CD4-positive, alpha-beta memory T cell (primary cell): ENCODE results near the gene USP17L28. TPM values are rescaled to one million over a fixed set of nuclear protein-coding genes. Genes with fewer than 3 reads are reported as not detected.
"Not testable (repeated sequence)": the region's sequence is repeated elsewhere in the genome, so short reads cannot be mapped to it uniquely, and the experiment has no call there.

Experiments
- CTCF ChIA-PET: fragments of 350-600 bp; sonication (Branson Sonifier 250); formaldehyde crosslinking; loops from one replicate; lab custom pipeline; 2021; ENCODE audit warnings: inconsistent platforms; ENCODE audit not compliant: partially characterized antibody; lab: Charles Lee
- POLR2A ChIA-PET: fragments of 350-600 bp; sonication (Branson Sonifier 250); formaldehyde crosslinking; loops from one replicate; lab custom pipeline; 2021; ENCODE audit not compliant: partially characterized antibody; lab: Charles Lee
- DNase-seq, 5 donors: peaks; one replicate each; pipeline versions ENCODE4 v3.0.0 to v3.0.0-alpha.2; 2020 to 2022; ENCODE audit warnings: mixed read lengths in 1 of 5
- H3K27ac ChIP-seq: one replicate; pipeline ENCODE4 v1.7.0; 2013; ENCODE audit warnings: low read depth, low read length
- H3K27me3 ChIP-seq: 2 replicates; pipeline ENCODE4 v1.7.0; 2013; ENCODE audit warnings: mild to moderate bottlenecking, low read length, moderate library complexity; ENCODE audit not compliant: insufficient read depth
- H3K36me3 ChIP-seq: 2 replicates; pipeline ENCODE4 v1.7.0; 2013; ENCODE audit warnings: mild to moderate bottlenecking, low read length, moderate library complexity; ENCODE audit not compliant: insufficient read depth
- H3K4me1 ChIP-seq: 2 replicates; pipeline ENCODE4 v1.7.0; 2013; ENCODE audit warnings: mild to moderate bottlenecking, low read length, moderate library complexity; ENCODE audit not compliant: insufficient read depth
- H3K4me3 ChIP-seq, 2 donors: one replicate each; pipeline ENCODE4 v1.7.0; 2013; ENCODE audit warnings: low read length in 2 of 2, mild to moderate bottlenecking in 1 of 2
- H3K9me3 ChIP-seq, 2 donors: one replicate each; pipeline ENCODE4 v1.7.0; 2013; ENCODE audit warnings: low read length in 2 of 2, control low read depth in 1 of 2; ENCODE audit not compliant: control insufficient read depth in 1 of 2
- H3K27ac Mint-ChIP-seq, 7 donors: one replicate each; pipeline ENCODE4 v1.8.0; 2020 to 2021; ENCODE audit warnings: mixed read lengths in 7 of 7, mild to moderate bottlenecking in 6 of 7, inconsistent platforms in 3 of 7, moderate library complexity in 3 of 7
- H3K27me3 Mint-ChIP-seq, 2 donors: one replicate each; pipeline ENCODE4 v1.8.0; 2020 to 2021; ENCODE audit warnings: mixed read lengths in 2 of 2
- H3K36me3 Mint-ChIP-seq, 2 donors: one replicate each; pipeline ENCODE4 v1.8.0; 2020 to 2021; ENCODE audit warnings: mixed read lengths in 2 of 2, inconsistent platforms in 1 of 2, mild to moderate bottlenecking in 1 of 2
- H3K4me1 Mint-ChIP-seq, 4 donors: one replicate each; pipeline ENCODE4 v1.8.0; 2020 to 2021; ENCODE audit warnings: mixed read lengths in 4 of 4, mild to moderate bottlenecking in 1 of 4
- H3K4me3 Mint-ChIP-seq, 8 donors: one replicate each; pipeline ENCODE4 v1.8.0; 2020 to 2021; ENCODE audit warnings: mixed read lengths in 8 of 8, mild to moderate bottlenecking in 7 of 8, moderate library complexity in 6 of 8, inconsistent platforms in 3 of 8
- H3K9me3 Mint-ChIP-seq, 8 donors: one replicate each; pipeline ENCODE4 v1.8.0; 2020 to 2021; ENCODE audit warnings: mixed read lengths in 8 of 8, mild to moderate bottlenecking in 5 of 8, inconsistent platforms in 3 of 8, moderate library complexity in 1 of 8
- intact Hi-C: fragments of 100-400 bp; cut with micrococcal nuclease; formaldehyde crosslinking; loops from one replicate; pipeline ENCODE4 v1.15.1; 2023
- polyA plus RNA-seq, 2 donors: library from polyadenylated mRNA; unstranded; fragments of 300-500 nt; fragmentation: Illumina TruSeq; gene quantifications; one replicate each; pipeline ENCODE4 v1.2.3, GENCODE V29; 2021
- total RNA-seq, 2 experiments: library from RNA; stranded (reverse); gene quantifications; one replicate each; pipeline ENCODE4 v1.2.3, GENCODE V29; 2021

USP17L28 gene, protein sequence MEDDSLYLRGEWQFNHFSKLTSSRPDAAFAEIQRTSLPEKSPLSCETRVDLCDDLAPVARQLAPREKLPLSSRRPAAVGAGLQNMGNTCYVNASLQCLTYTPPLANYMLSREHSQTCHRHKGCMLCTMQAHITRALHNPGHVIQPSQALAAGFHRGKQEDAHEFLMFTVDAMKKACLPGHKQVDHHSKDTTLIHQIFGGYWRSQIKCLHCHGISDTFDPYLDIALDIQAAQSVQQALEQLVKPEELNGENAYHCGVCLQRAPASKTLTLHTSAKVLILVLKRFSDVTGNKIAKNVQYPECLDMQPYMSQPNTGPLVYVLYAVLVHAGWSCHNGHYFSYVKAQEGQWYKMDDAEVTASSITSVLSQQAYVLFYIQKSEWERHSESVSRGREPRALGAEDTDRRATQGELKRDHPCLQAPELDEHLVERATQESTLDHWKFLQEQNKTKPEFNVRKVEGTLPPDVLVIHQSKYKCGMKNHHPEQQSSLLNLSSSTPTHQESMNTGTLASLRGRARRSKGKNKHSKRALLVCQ
- not detected for total RNA-seq
- polyA plus RNA-seq = not detected

DNA sequence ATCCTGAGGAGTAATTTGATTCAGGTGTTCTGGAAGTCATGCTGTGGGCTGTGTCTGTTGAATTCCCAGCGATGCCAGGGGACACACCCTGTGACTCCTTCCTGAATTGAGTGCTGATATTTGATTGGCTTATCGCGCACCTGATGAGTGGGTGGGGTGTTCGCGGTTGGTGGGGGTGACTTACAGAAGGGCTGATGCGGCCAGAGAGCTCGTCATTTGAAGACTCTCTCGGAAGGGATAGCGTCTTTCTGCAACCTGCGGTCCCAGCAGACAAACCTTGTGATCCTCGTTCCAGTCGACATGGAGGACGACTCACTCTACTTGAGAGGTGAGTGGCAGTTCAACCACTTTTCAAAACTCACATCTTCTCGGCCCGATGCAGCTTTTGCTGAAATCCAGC, at the start of gene USP17L28:
USP17L28 (plus strand) TSS at position 301 of the 400 bp plus-strand sequence; CDS start at position 301, 0 bp downstream.
- H3K36me3 ChIP-seq, H3K4me1 Mint-ChIP-seq, H3K27ac Mint-ChIP-seq, H3K27me3 Mint-ChIP-seq, CTCF ChIA-PET, H3K9me3 ChIP-seq, H3K27ac ChIP-seq, H3K36me3 Mint-ChIP-seq, H3K4me1 ChIP-seq, H3K27me3 ChIP-seq, H3K9me3 Mint-ChIP-seq, DNase-seq, POLR2A ChIA-PET, H3K4me3 Mint-ChIP-seq, intact Hi-C loops, H3K4me3 ChIP-seq: not testable (repeated sequence)

DNA sequence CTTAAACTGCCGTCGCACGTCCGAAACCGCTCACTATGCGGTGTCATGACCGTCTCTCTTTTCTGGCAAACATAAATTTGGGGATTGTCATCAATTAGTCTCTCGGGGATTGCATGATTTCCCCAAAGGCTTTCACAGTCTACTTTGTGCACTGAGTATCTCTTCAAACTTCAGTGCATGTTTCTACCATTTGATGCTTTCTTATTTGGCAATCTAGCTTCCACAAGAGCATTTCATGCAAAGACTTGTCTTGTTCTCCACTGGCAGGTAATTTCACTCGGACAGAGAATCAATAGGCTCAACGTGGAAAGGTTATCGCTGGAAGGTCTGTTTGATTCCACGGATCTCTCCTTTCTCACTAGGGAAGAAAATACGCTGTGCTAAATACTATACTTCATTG, 24.5 kb upstream of the USP17L28 start:
- H3K9me3 Mint-ChIP-seq = not testable (repeated sequence)
- DNase-seq = peak in 2 of 5 donors; percentile 0 to 1

DNA sequence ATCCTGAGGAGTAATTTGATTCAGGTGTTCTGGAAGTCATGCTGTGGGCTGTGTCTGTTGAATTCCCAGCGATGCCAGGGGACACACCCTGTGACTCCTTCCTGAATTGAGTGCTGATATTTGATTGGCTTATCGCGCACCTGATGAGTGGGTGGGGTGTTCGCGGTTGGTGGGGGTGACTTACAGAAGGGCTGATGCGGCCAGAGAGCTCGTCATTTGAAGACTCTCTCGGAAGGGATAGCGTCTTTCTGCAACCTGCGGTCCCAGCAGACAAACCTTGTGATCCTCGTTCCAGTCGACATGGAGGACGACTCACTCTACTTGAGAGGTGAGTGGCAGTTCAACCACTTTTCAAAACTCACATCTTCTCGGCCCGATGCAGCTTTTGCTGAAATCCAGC, 23.8 kb upstream of the USP17L28 start, which contains the start of gene USP17L24:
USP17L24 (plus strand) TSS at position 301 of the 400 bp plus-strand sequence; CDS start at position 301, 0 bp downstream.
- POLR2A ChIA-PET, CTCF ChIA-PET, H3K4me1 ChIP-seq, DNase-seq, H3K27me3 Mint-ChIP-seq, H3K27me3 ChIP-seq, H3K4me3 ChIP-seq, H3K4me3 Mint-ChIP-seq, H3K27ac Mint-ChIP-seq, H3K9me3 ChIP-seq, H3K36me3 Mint-ChIP-seq, H3K9me3 Mint-ChIP-seq, H3K4me1 Mint-ChIP-seq, intact Hi-C loops, H3K36me3 ChIP-seq, H3K27ac ChIP-seq: not testable (repeated sequence)

More for the DNA sequence above, 24.5 kb upstream of the USP17L28 start:
- H3K27ac ChIP-seq, intact Hi-C loops, H3K4me1 ChIP-seq, H3K4me3 Mint-ChIP-seq, H3K27me3 Mint-ChIP-seq, H3K4me1 Mint-ChIP-seq, H3K4me3 ChIP-seq, H3K36me3 Mint-ChIP-seq, H3K27me3 ChIP-seq, H3K9me3 ChIP-seq, H3K27ac Mint-ChIP-seq, POLR2A ChIA-PET, CTCF ChIA-PET, H3K36me3 ChIP-seq: not testable (repeated sequence)

- H3K36me3 ChIP-seq, H3K4me1 Mint-ChIP-seq, intact Hi-C loops, H3K4me1 ChIP-seq, H3K4me3 Mint-ChIP-seq, H3K27me3 ChIP-seq, POLR2A ChIA-PET, H3K9me3 Mint-ChIP-seq, CTCF ChIA-PET, H3K4me3 ChIP-seq, H3K9me3 ChIP-seq, H3K27ac ChIP-seq, H3K27ac Mint-ChIP-seq, H3K27me3 Mint-ChIP-seq, DNase-seq, H3K36me3 Mint-ChIP-seq: not testable (repeated sequence)
Observed at GRCh38 chr4:9329611-9330010, 19.1 kb upstream of the USP17L28 start, which contains the start of gene USP17L25. TSS of gene USP17L25 (plus strand) at chr4:9329911. CDS start at chr4:9329911, 0 bp downstream.

DNA sequence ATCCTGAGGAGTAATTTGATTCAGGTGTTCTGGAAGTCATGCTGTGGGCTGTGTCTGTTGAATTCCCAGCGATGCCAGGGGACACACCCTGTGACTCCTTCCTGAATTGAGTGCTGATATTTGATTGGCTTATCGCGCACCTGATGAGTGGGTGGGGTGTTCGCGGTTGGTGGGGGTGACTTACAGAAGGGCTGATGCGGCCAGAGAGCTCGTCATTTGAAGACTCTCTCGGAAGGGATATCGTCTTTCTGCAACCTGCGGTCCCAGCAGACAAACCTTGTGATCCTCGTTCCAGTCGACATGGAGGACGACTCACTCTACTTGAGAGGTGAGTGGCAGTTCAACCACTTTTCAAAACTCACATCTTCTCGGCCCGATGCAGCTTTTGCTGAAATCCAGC, 14.3 kb upstream of the USP17L28 start, which contains the start of gene USP17L26:
USP17L26 (plus strand) TSS at position 301 of the 400 bp plus-strand sequence; CDS start at position 301, 0 bp downstream.
- H3K9me3 ChIP-seq, H3K27me3 ChIP-seq, H3K27me3 Mint-ChIP-seq, intact Hi-C loops, POLR2A ChIA-PET, CTCF ChIA-PET, H3K36me3 Mint-ChIP-seq, H3K27ac Mint-ChIP-seq, H3K4me3 Mint-ChIP-seq, H3K4me1 ChIP-seq, H3K27ac ChIP-seq, H3K36me3 ChIP-seq, H3K4me1 Mint-ChIP-seq, H3K9me3 Mint-ChIP-seq, DNase-seq, H3K4me3 ChIP-seq: not testable (repeated sequence)

DNA sequence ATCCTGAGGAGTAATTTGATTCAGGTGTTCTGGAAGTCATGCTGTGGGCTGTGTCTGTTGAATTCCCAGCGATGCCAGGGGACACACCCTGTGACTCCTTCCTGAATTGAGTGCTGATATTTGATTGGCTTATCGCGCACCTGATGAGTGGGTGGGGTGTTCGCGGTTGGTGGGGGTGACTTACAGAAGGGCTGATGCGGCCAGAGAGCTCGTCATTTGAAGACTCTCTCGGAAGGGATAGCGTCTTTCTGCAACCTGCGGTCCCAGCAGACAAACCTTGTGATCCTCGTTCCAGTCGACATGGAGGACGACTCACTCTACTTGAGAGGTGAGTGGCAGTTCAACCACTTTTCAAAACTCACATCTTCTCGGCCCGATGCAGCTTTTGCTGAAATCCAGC, 9.6 kb upstream of the USP17L28 start, which contains the start of gene USP17L5:
USP17L5 (plus strand) TSS at position 301 of the 400 bp plus-strand sequence; CDS start at position 301, 0 bp downstream.
- H3K27me3 ChIP-seq, H3K4me3 Mint-ChIP-seq, H3K4me3 ChIP-seq, H3K36me3 ChIP-seq, H3K36me3 Mint-ChIP-seq, H3K27ac Mint-ChIP-seq, H3K27me3 Mint-ChIP-seq, H3K9me3 ChIP-seq, DNase-seq, H3K9me3 Mint-ChIP-seq, H3K4me1 ChIP-seq, POLR2A ChIA-PET, intact Hi-C loops, H3K27ac ChIP-seq, H3K4me1 Mint-ChIP-seq, CTCF ChIA-PET: not testable (repeated sequence)

GRCh38 chr4:9343848-9344247, 4.8 kb upstream of the USP17L28 start, which contains the start of gene USP17L27:
TSS of gene USP17L27 (plus strand) at chr4:9344148. CDS start at chr4:9344148, 0 bp downstream.
- H3K36me3 ChIP-seq, DNase-seq, intact Hi-C loops: not testable (repeated sequence)

More at GRCh38 chr4:9343848-9344247, 4.8 kb upstream of the USP17L28 start, which contains the start of gene USP17L27:
- H3K27me3 ChIP-seq, CTCF ChIA-PET, H3K36me3 Mint-ChIP-seq, H3K27ac ChIP-seq, H3K27me3 Mint-ChIP-seq, H3K9me3 Mint-ChIP-seq, POLR2A ChIA-PET, H3K4me3 Mint-ChIP-seq, H3K4me1 ChIP-seq, H3K4me1 Mint-ChIP-seq, H3K4me3 ChIP-seq, H3K9me3 ChIP-seq, H3K27ac Mint-ChIP-seq: not testable (repeated sequence)
